HG02840 (cell line): Measurements from ENCODE around the gene COX5A.

Source experiments
- ATAC-seq: cut with Tn5 transposase; IDR thresholded peaks from one replicate; pipeline ENCODE4 v1.9.1; 2021; ENCODE audit warnings: mild to moderate bottlenecking, moderate library complexity, moderate number of reproducible peaks; ENCODE audit not compliant: unreplicated experiment, low FRiP score

The COX5A gene

GRCh38 chr15:74937590-74938371, at the start of gene COX5A:
Gene COX5A, minus strand, starts transcription at chr15:74938073. Its CDS starts 59 bp downstream, at chr15:74938014.
- ATAC-seq = peak; percentile 88

GRCh38 chr15:74983725-74984231, 45.9 kb upstream of the COX5A start:
- ATAC-seq = no peak

- ATAC-seq = no peak
These were observed 44.3 kb upstream of the COX5A start for GRCh38 chr15:74982183-74982582.

GRCh38 chr15:74978503-74978902, 40.6 kb upstream of the COX5A start:
- no peak for ATAC-seq

GRCh38 chr15:74978077-74978476, 40.2 kb upstream of the COX5A start:
- ATAC-seq = no peak

- ATAC-seq = no peak
These were observed 39.7 kb upstream of the COX5A start for GRCh38 chr15:74977599-74977998.

GRCh38 chr15:74976159-74976558, 38.3 kb upstream of the COX5A start:
- ATAC-seq = no peak

GRCh38 chr15:74967670-74968069, 29.8 kb upstream of the COX5A start:
- no peak for ATAC-seq

GRCh38 chr15:74964794-74965193, 26.9 kb upstream of the COX5A start:
- no peak for ATAC-seq

- ATAC-seq = no peak
These were observed 25.3 kb upstream of the COX5A start for GRCh38 chr15:74963213-74963612.

GRCh38 chr15:74962671-74963070, 24.8 kb upstream of the COX5A start:
- no peak for ATAC-seq

- ATAC-seq = no peak
These were observed 24.3 kb upstream of the COX5A start for GRCh38 chr15:74962219-74962618.

GRCh38 chr15:74961616-74962015, 23.7 kb upstream of the COX5A start:
- ATAC-seq = no peak

GRCh38 chr15:74960995-74961588, 23.2 kb upstream of the COX5A start:
- ATAC-seq = no peak

- ATAC-seq = no peak
These were observed 22.4 kb upstream of the COX5A start for GRCh38 chr15:74960286-74960685.

- no peak for ATAC-seq
These were observed 21.7 kb upstream of the COX5A start for GRCh38 chr15:74959586-74959939.

- no peak for ATAC-seq
These were observed 21.2 kb upstream of the COX5A start for GRCh38 chr15:74958908-74959585.

GRCh38 chr15:74958320-74958907, 20.5 kb upstream of the COX5A start:
- no peak for ATAC-seq

- no peak for ATAC-seq
These were observed 19.7 kb upstream of the COX5A start for GRCh38 chr15:74957476-74958035.

GRCh38 chr15:74956648-74957475, 19.0 kb upstream of the COX5A start, which contains the start of gene RPP25:
Gene RPP25, minus strand, starts transcription at chr15:74956772. Its CDS starts 189 bp downstream, at chr15:74956583.
- peak; percentile 72 for ATAC-seq
